Measurements from ENCODE around the gene BMPR1A. TPM values are rescaled to one million over a fixed set of nuclear protein-coding genes. Genes with fewer than 3 reads are reported as not detected.

The BMPR1A gene
- total RNA-seq, 5 donors from 2014 or later (not counting 1 experiment from before 2014, with no cell fraction given) = 7.8 to 15.0 (median 11.4) TPM

DNA sequence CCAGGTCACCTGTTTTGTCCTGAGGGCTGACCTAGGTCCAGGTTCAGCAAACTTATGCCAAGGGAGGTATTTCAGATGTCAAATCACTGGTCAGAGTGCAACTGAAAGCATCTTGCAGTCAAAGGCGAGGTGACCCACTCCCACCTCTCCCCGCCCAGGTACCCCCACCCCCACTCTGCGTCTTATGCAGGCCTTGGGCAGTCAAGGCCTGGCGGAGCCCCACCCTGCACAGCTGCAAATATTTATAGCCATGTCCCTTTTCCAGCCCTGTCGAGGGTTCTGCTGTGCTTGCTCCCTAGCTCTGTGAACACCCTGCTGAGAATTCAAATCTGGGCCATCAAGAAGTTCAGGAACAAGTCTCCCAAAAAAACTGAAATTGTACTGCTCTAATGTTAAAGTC, 40.6 kb upstream of the BMPR1A start:
- H3K36me3 Mint-ChIP-seq = no peaks in the 10 kb centered on the region
- no peaks in the 10 kb centered on the region for H3K36me3 ChIP-seq (ENCODE audit: control insufficient read depth in 2 of 2, extremely low read depth in 1 of 2, insufficient read depth in 1 of 2, low read length in 1 of 2)
- DNase-seq = no peak
- no peak for ATAC-seq (replicated peaks in 1 of 4)
- no peaks in the 10 kb centered on the region for H3K9me3 ChIP-seq
- peaks cover 0 to 4% of the 10 kb centered on the region in 2 experiments for H3K27me3 ChIP-seq (replicated peaks in 1 of 2; ENCODE audit: control insufficient read depth in 2 of 2, extremely low read depth in 1 of 2, insufficient read depth in 2 of 2, low read length in 1 of 2)
- no peak overlapping the region for H3K27ac ChIP-seq (ENCODE audit: low read length)
- ChIA-PET CTCF (no interaction called here), POLR2A (no interaction called here)
- H3K27me3 Mint-ChIP-seq = peaks cover 0 to 5% of the 10 kb centered on the region in 2 donors
- peaks cover 2 to 8% (median 6%) of the 10 kb centered on the region in 3 donors for H3K4me1 Mint-ChIP-seq
- peaks cover 3 to 12% of the 10 kb centered on the region in 2 experiments for H3K4me1 ChIP-seq (ENCODE audit: control insufficient read depth in 1 of 2, extremely low read depth in 1 of 2, insufficient read depth in 2 of 2, low read length in 2 of 2)
- no peaks in the 10 kb centered on the region for H3K9me3 Mint-ChIP-seq
- H3K4me3 ChIP-seq (ENCODE audit: control insufficient read depth in 1 of 2, extremely low read depth in 1 of 2, low read length in 1 of 2) = no peak overlapping the region
- no peak overlapping the region for H3K4me3 Mint-ChIP-seq
- no peak overlapping the region for H3K27ac Mint-ChIP-seq
- WGBS (ENCODE audit: insufficient coverage) = 93% methylated on average over 5 of the region's 5 CpGs

DNA sequence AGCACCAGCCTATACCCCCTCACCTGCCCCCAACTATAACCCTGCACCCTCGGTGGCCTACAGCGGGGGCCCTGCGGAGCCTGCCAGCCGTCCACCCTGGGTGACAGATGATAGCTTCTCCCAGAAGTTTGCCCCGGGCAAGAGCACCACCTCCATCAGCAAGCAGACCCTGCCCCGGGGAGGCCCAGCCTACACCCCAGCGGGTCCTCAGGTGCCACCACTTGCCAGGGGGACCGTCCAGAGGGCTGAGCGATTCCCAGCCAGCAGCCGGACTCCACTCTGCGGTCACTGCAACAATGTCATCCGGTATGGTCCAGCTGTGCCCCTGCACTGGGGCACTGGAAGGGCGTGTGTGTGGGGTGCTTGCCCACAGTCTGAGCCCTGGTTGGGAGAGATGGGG, 40.0 kb upstream of the BMPR1A start:
- Mint-ChIP-seq H3K4me3 (no peak overlapping the region), H3K27me3 (peaks cover 0 to 9% of the 10 kb centered on the region in 2 donors), H3K27ac (no peak overlapping the region), H3K9me3 (no peaks in the 10 kb centered on the region), H3K4me1 (peaks cover 0 to 6% (median 4%) of the 10 kb centered on the region in 3 donors), H3K36me3 (no peaks in the 10 kb centered on the region)
- DNase-seq (no peak), ATAC-seq (replicated peaks in 1 of 4) (no peak)
- 95% methylated on average over 12 of the region's 13 CpGs for WGBS (ENCODE audit: insufficient coverage)
- ChIA-PET POLR2A (no interaction called here), CTCF (no interaction called here)
- H3K4me3 ChIP-seq (ENCODE audit: control insufficient read depth in 1 of 2, extremely low read depth in 1 of 2, low read length in 1 of 2) = no peak overlapping the region
- H3K27me3 ChIP-seq (replicated peaks in 1 of 2; ENCODE audit: control insufficient read depth in 2 of 2, extremely low read depth in 1 of 2, insufficient read depth in 2 of 2, low read length in 1 of 2) = peaks cover 0 to 4% of the 10 kb centered on the region in 2 experiments
- no peak overlapping the region for H3K27ac ChIP-seq (ENCODE audit: low read length)
- H3K9me3 ChIP-seq = no peaks in the 10 kb centered on the region
- peaks cover 3 to 10% of the 10 kb centered on the region in 2 experiments for H3K4me1 ChIP-seq (ENCODE audit: control insufficient read depth in 1 of 2, extremely low read depth in 1 of 2, insufficient read depth in 2 of 2, low read length in 2 of 2)
- H3K36me3 ChIP-seq (ENCODE audit: control insufficient read depth in 2 of 2, extremely low read depth in 1 of 2, insufficient read depth in 1 of 2, low read length in 1 of 2) = no peaks in the 10 kb centered on the region

DNA sequence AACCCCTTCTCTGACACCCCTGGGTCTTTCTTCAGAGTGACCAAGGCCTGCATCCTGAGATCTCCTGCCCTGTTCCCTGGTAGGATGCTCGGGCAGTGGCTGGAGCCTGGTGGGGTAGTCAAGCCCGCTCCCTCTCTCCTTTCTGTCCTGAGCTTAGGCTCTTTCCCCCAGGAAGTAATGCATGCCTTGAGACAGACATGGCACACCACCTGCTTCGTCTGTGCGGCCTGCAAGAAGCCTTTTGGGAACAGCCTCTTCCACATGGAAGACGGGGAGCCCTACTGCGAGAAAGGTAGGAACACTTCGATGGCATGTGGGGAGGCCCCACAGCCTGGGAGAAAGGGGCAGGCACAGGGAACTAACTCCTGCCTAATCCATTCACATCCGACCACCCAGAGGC, 37.9 kb upstream of the BMPR1A start:
- no peak overlapping the region for H3K4me3 ChIP-seq (ENCODE audit: control insufficient read depth in 1 of 2, extremely low read depth in 1 of 2, low read length in 1 of 2)
- DNase-seq (no peak), ATAC-seq (replicated peaks in 1 of 4) (no peak)
- Mint-ChIP-seq H3K4me1 (peaks cover 5 to 9% (median 8%) of the 10 kb centered on the region in 3 donors), H3K27me3 (peaks cover 4 to 14% of the 10 kb centered on the region in 2 donors), H3K4me3 (no peak overlapping the region), H3K27ac (no peak overlapping the region), H3K9me3 (no peaks in the 10 kb centered on the region), H3K36me3 (no peaks in the 10 kb centered on the region)
- ChIA-PET CTCF (no interaction called here), POLR2A (no interaction called here)
- H3K27ac ChIP-seq (ENCODE audit: low read length) = no peak overlapping the region
- WGBS (ENCODE audit: insufficient coverage) = 88% methylated on average over 3 of the region's 8 CpGs
- no peaks in the 10 kb centered on the region for H3K36me3 ChIP-seq (ENCODE audit: control insufficient read depth in 2 of 2, extremely low read depth in 1 of 2, insufficient read depth in 1 of 2, low read length in 1 of 2)
- no peaks in the 10 kb centered on the region for H3K9me3 ChIP-seq
- H3K4me1 ChIP-seq (ENCODE audit: control insufficient read depth in 1 of 2, extremely low read depth in 1 of 2, insufficient read depth in 2 of 2, low read length in 2 of 2) = peaks cover 0 to 7% of the 10 kb centered on the region in 2 experiments
- peaks cover 0 to 7% of the 10 kb centered on the region in 2 experiments for H3K27me3 ChIP-seq (replicated peaks in 1 of 2; ENCODE audit: control insufficient read depth in 2 of 2, extremely low read depth in 1 of 2, insufficient read depth in 2 of 2, low read length in 1 of 2)

GRCh38 chr10:86721232-86721631, 35.2 kb upstream of the BMPR1A start:
- 96% methylated on average over 3 of the region's 5 CpGs for WGBS (ENCODE audit: insufficient coverage)
- DNase-seq (no peak), ATAC-seq (replicated peaks in 1 of 4) (no peak)
- ChIA-PET CTCF (no interaction called here), POLR2A (no interaction called here)
- Histone ChIP-seq H3K27ac (ENCODE audit: low read length) (no peak overlapping the region), H3K27me3 (replicated peaks in 1 of 2; ENCODE audit: control insufficient read depth in 2 of 2, extremely low read depth in 1 of 2, insufficient read depth in 2 of 2, low read length in 1 of 2) (peaks cover 3 to 7% of the 10 kb centered on the region in 2 experiments), H3K4me3 (ENCODE audit: control insufficient read depth in 1 of 2, extremely low read depth in 1 of 2, low read length in 1 of 2) (no peak overlapping the region), H3K36me3 (ENCODE audit: control insufficient read depth in 2 of 2, extremely low read depth in 1 of 2, insufficient read depth in 1 of 2, low read length in 1 of 2) (no peaks in the 10 kb centered on the region), H3K9me3 (no peaks in the 10 kb centered on the region), H3K4me1 (ENCODE audit: control insufficient read depth in 1 of 2, extremely low read depth in 1 of 2, insufficient read depth in 2 of 2, low read length in 2 of 2) (peaks cover 0 to 7% of the 10 kb centered on the region in 2 experiments)
- H3K9me3 Mint-ChIP-seq = no peaks in the 10 kb centered on the region
- no peak overlapping the region for H3K27ac Mint-ChIP-seq
- peaks cover 4 to 14% of the 10 kb centered on the region in 2 donors for H3K27me3 Mint-ChIP-seq
- H3K4me3 Mint-ChIP-seq = no peak overlapping the region
- H3K36me3 Mint-ChIP-seq = no peaks in the 10 kb centered on the region
- H3K4me1 Mint-ChIP-seq = peaks cover 5 to 10% (median 9%) of the 10 kb centered on the region in 3 donors

GRCh38 chr10:86723009-86723408, 33.4 kb upstream of the BMPR1A start:
- CTCF ChIA-PET = interaction anchor here (0.5 to 0.7 kb wide), 2 partner anchors 8 to 178 kb away, joined by 6 to 7 read pairs; no protein-coding TSS in a partner anchor
- Histone ChIP-seq H3K4me3 (ENCODE audit: control insufficient read depth in 1 of 2, extremely low read depth in 1 of 2, low read length in 1 of 2) (no peak overlapping the region), H3K36me3 (ENCODE audit: control insufficient read depth in 2 of 2, extremely low read depth in 1 of 2, insufficient read depth in 1 of 2, low read length in 1 of 2) (no peaks in the 10 kb centered on the region), H3K27me3 (replicated peaks in 1 of 2; ENCODE audit: control insufficient read depth in 2 of 2, extremely low read depth in 1 of 2, insufficient read depth in 2 of 2, low read length in 1 of 2) (peaks cover 3 to 4% of the 10 kb centered on the region in 2 experiments), H3K4me1 (ENCODE audit: control insufficient read depth in 1 of 2, extremely low read depth in 1 of 2, insufficient read depth in 2 of 2, low read length in 2 of 2) (peaks cover 0 to 7% of the 10 kb centered on the region in 2 experiments), H3K9me3 (no peaks in the 10 kb centered on the region), H3K27ac (ENCODE audit: low read length) (no peak overlapping the region)
- Mint-ChIP-seq H3K4me1 (peaks cover 5 to 10% (median 9%) of the 10 kb centered on the region in 3 donors), H3K9me3 (no peaks in the 10 kb centered on the region), H3K27me3 (peaks cover 8 to 16% of the 10 kb centered on the region in 2 donors), H3K36me3 (no peaks in the 10 kb centered on the region), H3K27ac (no peak overlapping the region), H3K4me3 (no peak overlapping the region)
- DNase-seq (no peak), ATAC-seq (replicated peaks in 1 of 4) (no peak)
- WGBS (ENCODE audit: insufficient coverage) = no CpG with 5 or more reads among the region's 2 CpGs
- POLR2A ChIA-PET = no interaction called here

DNA sequence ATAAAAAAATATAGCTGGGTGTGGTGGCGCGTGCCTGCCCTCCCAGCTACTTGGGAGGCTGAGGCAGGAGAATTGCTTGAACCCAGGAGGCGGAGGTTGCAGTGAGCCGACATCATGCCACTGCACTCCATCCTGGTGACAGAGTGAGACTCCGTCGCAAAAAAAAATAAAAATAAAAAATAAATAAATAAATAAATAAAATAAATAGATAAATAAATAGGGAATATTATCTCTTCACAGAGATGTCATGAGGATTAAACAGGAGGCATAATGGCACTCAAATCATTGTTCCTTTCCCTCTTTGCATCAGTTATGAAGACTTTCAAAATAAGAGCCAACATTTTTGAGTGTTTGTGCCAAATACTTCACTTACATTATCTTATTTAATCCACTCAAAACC, 32.0 kb upstream of the BMPR1A start:
- Histone ChIP-seq H3K4me3 (ENCODE audit: control insufficient read depth in 1 of 2, extremely low read depth in 1 of 2, low read length in 1 of 2) (no peak overlapping the region), H3K27me3 (replicated peaks in 1 of 2; ENCODE audit: control insufficient read depth in 2 of 2, extremely low read depth in 1 of 2, insufficient read depth in 2 of 2, low read length in 1 of 2) (peaks cover 3 to 6% of the 10 kb centered on the region in 2 experiments), H3K36me3 (ENCODE audit: control insufficient read depth in 2 of 2, extremely low read depth in 1 of 2, insufficient read depth in 1 of 2, low read length in 1 of 2) (no peaks in the 10 kb centered on the region), H3K27ac (ENCODE audit: low read length) (no peak overlapping the region), H3K9me3 (no peaks in the 10 kb centered on the region), H3K4me1 (ENCODE audit: control insufficient read depth in 1 of 2, extremely low read depth in 1 of 2, insufficient read depth in 2 of 2, low read length in 2 of 2) (peaks cover 0 to 7% of the 10 kb centered on the region in 2 experiments)
- POLR2A ChIA-PET = interaction anchor here in 1 of 2 donors (0.6 kb wide), 1 partner anchor 197 kb away, joined by 5 read pairs; no protein-coding TSS in a partner anchor
- Mint-ChIP-seq H3K4me3 (no peak overlapping the region), H3K27ac (no peak overlapping the region), H3K4me1 (peaks cover 5 to 10% (median 9%) of the 10 kb centered on the region in 3 donors), H3K36me3 (no peaks in the 10 kb centered on the region), H3K27me3 (peaks cover 10 to 19% of the 10 kb centered on the region in 2 donors), H3K9me3 (no peaks in the 10 kb centered on the region)
- CTCF ChIA-PET = interaction anchor here in 1 of 2 donors (0.6 kb wide), 1 partner anchor 215 kb away, joined by 4 read pairs; no protein-coding TSS in a partner anchor
- no peak for ATAC-seq (replicated peaks in 1 of 4)
- WGBS (ENCODE audit: insufficient coverage) = no CpG with 5 or more reads among the region's 6 CpGs
- DNase-seq = no peak

All from T-cell (primary cell).